Activated CD4-positive, alpha-beta memory T cell treated with anti-CD3 and anti-CD28 coated beads, Interleukin-2, amount 10 ng/mL, durations not matched to agents 7 days and 5 days (primary cell): ENCODE results near the gene RHBDD1. TPM values are rescaled to one million over a fixed set of nuclear protein-coding genes. Genes with fewer than 3 reads are reported as not detected.

Source experiments
- CTCF ChIA-PET: fragments of 350-600 bp; sonication (Branson Sonifier 250); formaldehyde crosslinking; loops from one replicate; lab custom pipeline; 2021; ENCODE audit warnings: antibody characterized with exemption, inconsistent platforms; lab: Charles Lee
- POLR2A ChIA-PET: fragments of 350-600 bp; sonication (Branson Sonifier 250); formaldehyde crosslinking; loops from one replicate; lab custom pipeline; 2021; ENCODE audit warnings: antibody characterized with exemption; lab: Charles Lee
- DNase-seq: peaks from one replicate; pipeline ENCODE4 v3.0.0-alpha.2; 2020
- H3K27ac Mint-ChIP-seq: one replicate; pipeline ENCODE4 v1.8.0; 2021; ENCODE audit warnings: mild to moderate bottlenecking, mixed read lengths
- H3K27me3 Mint-ChIP-seq: one replicate; pipeline ENCODE4 v1.8.0; 2021; ENCODE audit warnings: mixed read lengths
- H3K36me3 Mint-ChIP-seq: one replicate; pipeline ENCODE4 v1.8.0; 2021; ENCODE audit warnings: low read depth, mixed read lengths
- H3K4me1 Mint-ChIP-seq: one replicate; pipeline ENCODE4 v1.8.0; 2021; ENCODE audit warnings: mixed read lengths
- H3K4me3 Mint-ChIP-seq: one replicate; pipeline ENCODE4 v1.8.0; 2021; ENCODE audit warnings: mild to moderate bottlenecking, mixed read lengths
- H3K9me3 Mint-ChIP-seq: one replicate; pipeline ENCODE4 v1.8.0; 2021; ENCODE audit warnings: mixed read lengths
- total RNA-seq, 2 experiments: library from RNA; stranded (reverse); gene quantifications; one replicate each; pipeline ENCODE4 v1.2.3, GENCODE V29; 2021

The RHBDD1 gene
- total RNA-seq, 2 experiments from 2014 or later = 38.1 to 43.0 TPM

GRCh38 chr2:227029426-227030105 lies 193.7 kb downstream of the RHBDD1 start:
- POLR2A ChIA-PET = no interaction called here
- Mint-ChIP-seq H3K4me1 (no peaks in the 10 kb centered on the region), H3K27ac (no peak overlapping the region), H3K36me3 (no peaks in the 10 kb centered on the region), H3K9me3 (no peaks in the 10 kb centered on the region), H3K27me3 (peaks cover 3% of the 10 kb centered on the region), H3K4me3 (no peak overlapping the region)
- CTCF ChIA-PET = no interaction called here
- DNase-seq = no peak

GRCh38 chr2:227030789-227031188 lies 194.9 kb downstream of the RHBDD1 start:
- no peak for DNase-seq
- CTCF ChIA-PET = no interaction called here
- H3K4me3 Mint-ChIP-seq = no peak overlapping the region
- POLR2A ChIA-PET = interaction anchor here (0.7 kb wide), 1 partner anchor 34 kb away, joined by 3 read pairs; no protein-coding TSS in a partner anchor
- H3K4me1 Mint-ChIP-seq = no peaks in the 10 kb centered on the region
- H3K27ac Mint-ChIP-seq = no peak overlapping the region
- H3K27me3 Mint-ChIP-seq = peaks cover 4% of the 10 kb centered on the region
- no peaks in the 10 kb centered on the region for H3K9me3 Mint-ChIP-seq
- H3K36me3 Mint-ChIP-seq = no peaks in the 10 kb centered on the region

- Mint-ChIP-seq H3K36me3 (no peaks in the 10 kb centered on the region), H3K4me1 (no peaks in the 10 kb centered on the region), H3K27me3 (peaks cover 4% of the 10 kb centered on the region), H3K27ac (no peak overlapping the region), H3K9me3 (no peaks in the 10 kb centered on the region), H3K4me3 (no peak overlapping the region)
- ChIA-PET POLR2A (interaction anchor here (0.7 kb wide), 1 partner anchor 35 kb away, joined by 3 read pairs; no protein-coding TSS in a partner anchor), CTCF (no interaction called here)
- DNase-seq = no peak
Measured at GRCh38 chr2:227031379-227031778, 195.5 kb downstream of the RHBDD1 start.

DNA sequence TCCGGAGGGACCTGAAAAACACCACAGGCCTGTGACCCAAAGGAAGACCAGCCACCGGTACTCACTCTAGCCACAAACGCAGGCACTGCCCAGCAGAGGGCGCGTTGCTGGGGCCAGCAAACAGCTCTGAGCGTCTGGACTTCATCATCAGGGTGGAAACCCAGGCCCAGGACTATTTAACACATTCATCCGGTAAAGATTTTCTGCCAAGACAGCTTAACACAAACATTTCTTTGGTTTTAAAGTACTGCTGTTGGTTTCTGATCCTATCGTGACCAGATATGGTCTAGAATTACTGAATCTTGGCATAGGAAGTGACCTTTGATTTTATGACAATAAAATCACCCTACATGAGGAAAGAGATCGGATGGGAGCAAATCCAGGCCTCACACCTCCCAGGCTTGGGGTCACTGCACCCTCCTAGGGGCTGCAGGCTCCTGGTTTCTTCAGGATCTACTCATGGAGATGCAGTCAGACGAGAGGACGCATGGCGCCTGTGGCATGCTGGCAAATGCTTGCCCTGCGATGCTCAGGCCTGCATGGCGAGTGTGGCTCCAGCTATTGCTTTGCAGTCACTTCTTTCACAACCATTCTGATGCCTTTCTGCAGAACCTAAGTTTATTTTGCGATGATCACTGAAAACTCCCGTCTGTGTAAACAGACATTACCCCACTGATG lies 197.8 kb downstream of the RHBDD1 start:
- no peak overlapping the region for H3K27ac Mint-ChIP-seq
- ChIA-PET POLR2A (no interaction called here), CTCF (interaction anchor here (0.5 to 2.0 kb wide), 7 partner anchors 10 to 683 kb away, joined by 3 to 6 read pairs (median 4); no protein-coding TSS in a partner anchor)
- no peaks in the 10 kb centered on the region for H3K36me3 Mint-ChIP-seq
- peak; percentile 21 for DNase-seq
- H3K4me1 Mint-ChIP-seq = no peaks in the 10 kb centered on the region
- no peaks in the 10 kb centered on the region for H3K9me3 Mint-ChIP-seq
- H3K27me3 Mint-ChIP-seq = peaks cover 4% of the 10 kb centered on the region
- no peak overlapping the region for H3K4me3 Mint-ChIP-seq

DNA sequence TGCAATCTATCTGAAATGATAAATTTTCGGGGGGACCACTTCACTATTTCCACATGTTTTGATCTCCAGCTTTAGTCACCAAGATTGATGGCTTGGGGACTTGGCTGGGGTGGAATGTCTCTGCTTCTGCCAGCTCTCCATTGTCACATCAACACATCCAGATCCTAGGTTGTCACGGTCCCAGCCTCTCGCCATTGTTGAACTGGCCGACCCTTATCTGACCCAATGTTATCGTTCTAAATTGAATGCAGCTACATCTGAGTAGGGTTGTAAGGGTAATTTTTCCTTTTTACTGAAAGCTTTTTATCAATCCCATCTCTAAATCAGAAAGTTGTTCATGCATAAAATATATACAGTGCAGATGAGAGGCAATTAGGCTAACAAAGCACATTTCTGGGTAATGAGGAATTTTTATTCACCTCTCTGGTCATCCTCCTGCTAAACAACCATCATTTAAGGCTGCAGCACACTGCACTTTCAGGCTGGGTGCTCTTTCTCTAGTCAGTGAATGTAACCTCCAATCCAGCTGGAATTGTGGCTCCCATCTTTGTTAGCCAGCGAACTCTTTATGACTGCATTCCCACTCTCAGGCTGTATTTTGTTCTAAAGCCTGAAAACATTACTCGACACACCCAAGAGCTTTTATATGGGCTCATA lies 200.0 kb downstream of the RHBDD1 start:
- Mint-ChIP-seq H3K27me3 (peaks cover 9% of the 10 kb centered on the region), H3K27ac (no peak overlapping the region), H3K4me1 (no peaks in the 10 kb centered on the region), H3K4me3 (no peak overlapping the region), H3K36me3 (no peaks in the 10 kb centered on the region), H3K9me3 (no peaks in the 10 kb centered on the region)
- DNase-seq = no peak
- POLR2A ChIA-PET = no interaction called here
- CTCF ChIA-PET = no interaction called here

DNA sequence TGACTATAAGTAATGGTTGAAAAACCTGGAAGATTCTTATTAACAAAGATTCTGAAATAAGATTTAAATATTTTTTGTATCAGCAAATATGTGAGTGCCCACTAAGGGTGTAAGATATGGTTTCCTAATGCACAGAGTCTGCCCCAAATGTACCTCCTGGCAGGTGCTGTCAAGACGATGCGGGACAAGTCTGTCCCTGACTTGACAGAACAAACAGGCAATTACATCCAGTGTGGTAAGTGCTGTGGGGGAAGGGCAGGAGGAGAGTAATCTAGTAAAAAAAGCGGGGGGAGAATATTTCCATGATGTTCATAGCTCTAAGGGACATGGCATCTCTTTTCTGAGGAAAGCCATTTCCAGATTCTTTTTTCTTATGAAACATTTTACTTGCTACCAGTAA lies 200.7 kb downstream of the RHBDD1 start:
- POLR2A ChIA-PET = no interaction called here
- Mint-ChIP-seq H3K27me3 (peaks cover 9% of the 10 kb centered on the region), H3K36me3 (no peaks in the 10 kb centered on the region)

GRCh38 chr2:227038550-227039189 lies 202.8 kb downstream of the RHBDD1 start:
- Mint-ChIP-seq H3K36me3 (no peaks in the 10 kb centered on the region), H3K4me1 (no peaks in the 10 kb centered on the region), H3K9me3 (no peaks in the 10 kb centered on the region), H3K27me3 (peaks cover 7% of the 10 kb centered on the region), H3K27ac (no peak overlapping the region), H3K4me3 (no peak overlapping the region)
- DNase-seq = no peak
- ChIA-PET POLR2A (no interaction called here), CTCF (no interaction called here)

More for the DNA sequence above, 200.7 kb downstream of the RHBDD1 start:
- H3K4me1 Mint-ChIP-seq = no peaks in the 10 kb centered on the region
- no peaks in the 10 kb centered on the region for H3K9me3 Mint-ChIP-seq
- no peak for DNase-seq
- CTCF ChIA-PET = no interaction called here
- no peak overlapping the region for H3K4me3 Mint-ChIP-seq
- H3K27ac Mint-ChIP-seq = no peak overlapping the region

- no peak for DNase-seq
Measured at GRCh38 chr2:227043981-227044380, 208.1 kb downstream of the RHBDD1 start.

More at GRCh38 chr2:227043981-227044380, 208.1 kb downstream of the RHBDD1 start:
- H3K4me1 Mint-ChIP-seq = no peaks in the 10 kb centered on the region
- POLR2A ChIA-PET = no interaction called here
- H3K9me3 Mint-ChIP-seq = no peaks in the 10 kb centered on the region
- peaks cover 5% of the 10 kb centered on the region for H3K27me3 Mint-ChIP-seq
- CTCF ChIA-PET = interaction anchor here (1.2 kb wide), 1 partner anchor 11 kb away, joined by 4 read pairs; no protein-coding TSS in a partner anchor
- H3K4me3 Mint-ChIP-seq = no peak overlapping the region
- no peak overlapping the region for H3K27ac Mint-ChIP-seq
- no peaks in the 10 kb centered on the region for H3K36me3 Mint-ChIP-seq

Other genes starting within 250 kb of the RHBDD1 start
- gene IRS1, start 36.2 kb upstream of the RHBDD1 start, total RNA-seq = 1 to 10 TPM; 7.2 to 7.4 TPM